Cardiac muscle cell (in vitro differentiated cells and primary cell): ENCODE results near the gene EMD. TPM values are rescaled to one million over a fixed set of nuclear protein-coding genes. Genes with fewer than 3 reads are reported as not detected.
A peak's percentile ranks its signal among the peaks of the same experiment; 100 is the strongest.

Source experiments
- DNase-seq, 2 donors: peaks; one replicate each; pipeline versions ENCODE4 v3.0.0 to v3.0.0-alpha.2; 2010 to 2017; ENCODE audit warnings: low read depth in 1 of 2, low spot score in 1 of 2
- H3K27ac ChIP-seq: fragments of 200-600 bp; sonication (generic); 2 replicates; pipeline ENCODE4 v1.5.1; 2016
- H3K27me3 ChIP-seq: fragments of 200-600 bp; sonication (generic); 2 replicates; pipeline ENCODE4 v1.6.0; 2016; ENCODE audit warnings: control low read depth
- H3K36me3 ChIP-seq: fragments of 200-600 bp; sonication (generic); 2 replicates; pipeline ENCODE4 v1.5.1; 2016; ENCODE audit warnings: control low read depth
- H3K4me1 ChIP-seq: fragments of 200-600 bp; sonication (generic); 2 replicates; pipeline ENCODE4 v1.8.1; 2017; ENCODE audit warnings: low read depth, mild to moderate bottlenecking, mixed run types
- H3K4me3 ChIP-seq: fragments of 200-600 bp; sonication (generic); 2 replicates; pipeline ENCODE4 v1.5.1; 2016; ENCODE audit warnings: mild to moderate bottlenecking
- H3K9me3 ChIP-seq: fragments of 200-600 bp; sonication (generic); 2 replicates; pipeline ENCODE4 v1.5.1; 2017; ENCODE audit warnings: low read depth, mild to moderate bottlenecking, control low read depth
- polyA plus RNA-seq: library from polyadenylated mRNA; unstranded; fragments of >200 nt; fragmentation: Nextera tagmentation; extraction: Ambion mirVana; gene quantifications from 2 replicates; pipeline ENCODE4 v1.2.1, GENCODE V29; 2016
- total RNA-seq: library from RNA; depleted of rRNA; stranded (reverse); fragments of >200 nt; gene quantifications from 2 replicates; pipeline ENCODE4 v1.2.3, GENCODE V29; 2016
- TF ChIP-seq, protein P1 (sequence below): IDR thresholded peaks from 2 replicates; pipeline ENCODE4 v1.5.1; 2012; ENCODE audit warnings: low read depth, mild to moderate bottlenecking, low read length

Gene EMD
- total and polyA plus RNA-seq, 2 experiments from 2014 or later = 56.9 to 77.7 TPM

DNA sequence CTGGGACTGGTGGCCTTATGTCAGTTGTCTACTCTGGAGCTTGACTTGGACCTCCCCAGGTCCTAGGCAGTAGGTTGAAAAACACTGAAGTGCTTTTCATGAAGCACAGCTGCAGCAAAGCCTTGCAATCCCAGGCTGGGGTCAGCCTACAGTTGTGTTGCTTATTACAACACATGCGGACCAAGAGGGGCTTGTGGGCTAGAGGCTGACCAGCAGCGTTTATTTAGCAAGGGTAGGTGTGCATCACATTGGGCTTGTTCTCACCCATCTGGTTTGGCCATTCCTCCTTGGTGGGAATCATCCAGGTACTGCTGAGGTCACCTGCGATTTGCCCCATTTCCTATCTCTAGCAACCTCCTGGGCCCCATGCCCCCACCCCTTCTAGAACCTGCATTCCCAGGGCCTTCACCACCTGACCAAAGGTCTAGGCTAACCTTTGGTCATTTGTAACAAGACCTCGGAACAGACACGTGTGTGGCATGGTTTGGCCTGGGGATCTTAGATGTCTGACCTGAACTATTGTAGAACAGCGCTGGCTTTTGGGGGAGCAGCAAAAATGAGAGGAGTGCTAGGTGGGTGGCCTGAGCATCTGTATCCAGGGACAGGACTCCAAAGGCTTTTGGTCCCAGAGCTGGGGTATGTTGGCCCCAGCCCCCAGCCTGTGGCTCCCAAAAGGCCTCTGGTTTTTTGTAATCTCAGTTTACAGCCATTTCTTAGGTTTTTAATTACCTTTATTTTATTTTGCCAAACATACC is 22.1 kb downstream of the EMD start:
- no peaks in the 10 kb centered on the region for H3K9me3 ChIP-seq
- peak overlapping the region; percentile 28 for H3K27ac ChIP-seq
- DNase-seq = peak in 1 of 2 donors; percentile 51
- TF ChIP-seq, protein P1, sequence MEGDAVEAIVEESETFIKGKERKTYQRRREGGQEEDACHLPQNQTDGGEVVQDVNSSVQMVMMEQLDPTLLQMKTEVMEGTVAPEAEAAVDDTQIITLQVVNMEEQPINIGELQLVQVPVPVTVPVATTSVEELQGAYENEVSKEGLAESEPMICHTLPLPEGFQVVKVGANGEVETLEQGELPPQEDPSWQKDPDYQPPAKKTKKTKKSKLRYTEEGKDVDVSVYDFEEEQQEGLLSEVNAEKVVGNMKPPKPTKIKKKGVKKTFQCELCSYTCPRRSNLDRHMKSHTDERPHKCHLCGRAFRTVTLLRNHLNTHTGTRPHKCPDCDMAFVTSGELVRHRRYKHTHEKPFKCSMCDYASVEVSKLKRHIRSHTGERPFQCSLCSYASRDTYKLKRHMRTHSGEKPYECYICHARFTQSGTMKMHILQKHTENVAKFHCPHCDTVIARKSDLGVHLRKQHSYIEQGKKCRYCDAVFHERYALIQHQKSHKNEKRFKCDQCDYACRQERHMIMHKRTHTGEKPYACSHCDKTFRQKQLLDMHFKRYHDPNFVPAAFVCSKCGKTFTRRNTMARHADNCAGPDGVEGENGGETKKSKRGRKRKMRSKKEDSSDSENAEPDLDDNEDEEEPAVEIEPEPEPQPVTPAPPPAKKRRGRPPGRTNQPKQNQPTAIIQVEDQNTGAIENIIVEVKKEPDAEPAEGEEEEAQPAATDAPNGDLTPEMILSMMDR = no peak
- H3K36me3 ChIP-seq = peaks cover 12% of the 10 kb centered on the region
- H3K27me3 ChIP-seq = no peaks in the 10 kb centered on the region
- no peak overlapping the region for H3K4me3 ChIP-seq
- H3K4me1 ChIP-seq = peaks cover 4% of the 10 kb centered on the region

DNA sequence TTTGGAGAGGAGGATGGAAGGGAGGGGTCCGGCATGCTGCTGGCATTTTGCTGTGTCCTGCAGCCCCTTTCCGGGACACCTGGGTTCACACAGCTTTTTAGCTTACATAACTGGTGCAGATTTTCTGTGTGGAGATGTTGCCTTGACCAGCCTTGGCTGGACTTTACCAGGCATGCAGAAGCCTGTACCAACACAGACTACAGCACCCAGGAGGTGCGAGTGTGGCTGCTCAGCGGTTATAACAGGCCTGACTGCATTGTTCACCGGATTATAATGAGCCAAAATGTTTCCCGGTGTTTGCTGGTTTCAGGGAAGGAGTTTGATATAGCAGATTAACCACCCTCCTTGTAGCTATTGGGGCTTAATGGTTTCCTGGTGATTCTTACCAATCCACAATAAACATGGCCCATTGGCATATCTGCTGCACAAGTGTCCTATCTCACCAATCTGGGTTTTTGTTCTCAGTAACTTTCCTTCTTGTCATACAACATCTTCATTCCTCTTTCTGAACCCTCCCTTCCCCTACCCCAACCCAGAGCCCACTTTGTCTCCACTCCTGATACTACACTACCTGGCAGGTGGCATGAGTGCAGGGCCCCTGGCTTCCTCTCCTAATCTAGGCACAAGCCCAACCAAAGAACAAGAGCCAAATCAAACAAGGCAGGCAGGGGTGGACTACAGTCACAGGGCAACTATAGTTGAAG is 23.0 kb downstream of the EMD start:
- Histone ChIP-seq H3K36me3 (peaks cover 12% of the 10 kb centered on the region), H3K27me3 (no peaks in the 10 kb centered on the region), H3K27ac (no peak overlapping the region), H3K9me3 (no peaks in the 10 kb centered on the region), H3K4me1 (peaks cover 4% of the 10 kb centered on the region), H3K4me3 (no peak overlapping the region)
- DNase-seq = peak in 1 of 2 donors; percentile 26
- TF ChIP-seq, protein P1 = no peak

DNA sequence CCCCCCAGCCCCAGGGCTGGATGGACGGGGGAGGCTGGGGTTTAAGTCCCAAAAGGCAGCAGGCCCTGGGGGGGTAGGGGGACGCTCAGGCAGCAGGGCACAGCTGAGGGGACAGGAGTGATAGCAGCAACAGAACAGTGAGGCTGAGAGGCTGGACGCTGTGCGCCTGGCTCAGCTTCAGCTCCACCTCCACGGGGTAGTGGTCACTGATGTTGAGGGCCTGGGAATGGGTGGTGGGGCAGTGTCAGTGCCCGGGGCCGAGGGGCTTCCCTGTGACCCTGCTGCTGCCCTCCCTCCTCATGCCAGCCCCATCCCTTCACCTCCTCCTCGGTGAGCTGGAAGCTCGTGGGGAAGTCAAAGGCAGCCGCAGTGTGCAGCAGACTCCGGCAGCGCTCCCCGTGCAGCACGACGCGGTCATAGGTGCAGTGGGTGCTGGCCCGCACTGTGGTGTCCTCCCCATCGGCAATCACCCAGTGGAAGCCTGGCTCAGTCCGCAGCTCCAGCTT is 23.6 kb downstream of the EMD start:
- Histone ChIP-seq H3K36me3 (peaks cover 12% of the 10 kb centered on the region), H3K9me3 (no peaks in the 10 kb centered on the region), H3K27ac (no peak overlapping the region), H3K4me1 (peaks cover 4% of the 10 kb centered on the region), H3K27me3 (no peaks in the 10 kb centered on the region), H3K4me3 (no peak overlapping the region)
- TF ChIP-seq, protein P1 = no peak
- no peak for DNase-seq

DNA sequence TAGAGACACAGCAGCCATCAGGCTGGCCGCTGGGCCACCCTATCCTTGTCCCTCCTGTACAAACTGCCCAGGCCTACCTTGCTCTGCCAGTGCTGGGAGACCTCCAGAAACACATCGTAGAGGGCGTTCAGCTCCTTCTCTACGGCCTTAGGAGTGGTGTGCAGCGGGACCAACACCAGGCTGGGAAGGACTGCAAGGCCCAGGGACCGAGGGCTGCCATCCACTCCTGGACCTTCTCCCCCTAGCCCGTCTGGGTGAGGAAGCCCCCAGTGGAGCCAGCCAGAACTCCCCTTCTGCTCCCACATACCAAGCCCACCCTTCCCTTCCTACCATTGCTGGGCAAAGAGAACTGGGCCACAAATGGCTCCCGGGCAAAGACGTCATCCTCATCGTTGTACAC is 24.1 kb downstream of the EMD start:
- Histone ChIP-seq H3K9me3 (no peaks in the 10 kb centered on the region), H3K27ac (no peak overlapping the region), H3K36me3 (peaks cover 12% of the 10 kb centered on the region), H3K4me3 (no peak overlapping the region), H3K27me3 (no peaks in the 10 kb centered on the region), H3K4me1 (peaks cover 4% of the 10 kb centered on the region)
- TF ChIP-seq, protein P1 = no peak
- no peak for DNase-seq

DNA sequence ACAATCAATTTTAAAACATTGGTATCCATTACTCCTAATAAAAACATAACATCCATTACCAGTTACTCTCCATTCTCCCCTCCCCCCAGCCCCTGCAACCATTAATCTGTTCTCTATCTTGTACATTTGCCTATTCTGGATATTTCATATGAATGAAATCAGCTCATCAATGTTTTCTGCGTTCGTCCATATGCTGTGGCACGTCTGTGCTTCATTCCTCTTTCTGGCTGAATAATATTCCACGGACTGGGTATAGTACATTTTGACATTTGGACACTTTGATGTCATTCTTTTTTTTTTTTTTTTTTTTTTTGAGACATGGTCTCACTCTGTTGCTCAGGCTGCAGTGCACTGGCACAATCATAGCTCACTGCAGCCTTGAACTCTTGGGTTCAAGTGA is 24.8 kb downstream of the EMD start:
- Histone ChIP-seq H3K9me3 (no peaks in the 10 kb centered on the region), H3K4me3 (no peak overlapping the region), H3K27me3 (no peaks in the 10 kb centered on the region), H3K27ac (no peak overlapping the region), H3K36me3 (peaks cover 12% of the 10 kb centered on the region), H3K4me1 (peaks cover 4% of the 10 kb centered on the region)
- TF ChIP-seq, protein P1 = no peak
- DNase-seq = no peak
